Hepatic stellate cell (primary cell): Measurements from ENCODE around the gene FARP1.
A peak's percentile ranks its signal among the peaks of the same experiment; 100 is the strongest.
"Not testable (repeated sequence)": the region's sequence is repeated elsewhere in the genome, so short reads cannot be mapped to it uniquely, and the experiment has no call there.

Experiments used
- DNase-seq: peaks from one replicate; pipeline ENCODE4 v3.0.0; 2011; ENCODE audit warnings: low spot score

FARP1 gene

GRCh38 chr13:98228661-98229341 lies 85.9 kb downstream of the FARP1 start:
- DNase-seq, result no peak

- DNase-seq, result not testable (repeated sequence)
Observed at GRCh38 chr13:98230762-98231161, 87.9 kb downstream of the FARP1 start.

GRCh38 chr13:98232456-98232855 lies 89.6 kb downstream of the FARP1 start:
- no peak for DNase-seq

- DNase-seq, result no peak
Observed at GRCh38 chr13:98233127-98233526, 90.2 kb downstream of the FARP1 start.

- DNase-seq, result no peak
Observed at GRCh38 chr13:98234348-98234747, 91.5 kb downstream of the FARP1 start.

- no peak for DNase-seq
Observed at GRCh38 chr13:98236197-98236596, 93.3 kb downstream of the FARP1 start.

GRCh38 chr13:98237331-98237730 lies 94.4 kb downstream of the FARP1 start:
- no peak for DNase-seq

GRCh38 chr13:98239162-98240076 lies 96.5 kb downstream of the FARP1 start:
- no peak for DNase-seq

GRCh38 chr13:98240135-98240534 lies 97.2 kb downstream of the FARP1 start:
- no peak for DNase-seq

GRCh38 chr13:98240974-98241373 lies 98.1 kb downstream of the FARP1 start:
- DNase-seq, result no peak

GRCh38 chr13:98241976-98242375 lies 99.1 kb downstream of the FARP1 start:
- DNase-seq, result no peak

- DNase-seq, result no peak
Observed at GRCh38 chr13:98242403-98242802, 99.5 kb downstream of the FARP1 start.

- no peak for DNase-seq
Observed at GRCh38 chr13:98243929-98244272, 101.0 kb downstream of the FARP1 start.

- DNase-seq, result no peak
Observed at GRCh38 chr13:98246538-98247172, 103.8 kb downstream of the FARP1 start.

- no peak for DNase-seq
Observed at GRCh38 chr13:98251708-98252107, 108.8 kb downstream of the FARP1 start.

- peak; percentile 76 for DNase-seq
Observed at GRCh38 chr13:98252931-98253470, 110.1 kb downstream of the FARP1 start.

GRCh38 chr13:98253526-98253925 lies 110.6 kb downstream of the FARP1 start:
- no peak for DNase-seq

- no peak for DNase-seq
Observed at GRCh38 chr13:98254513-98254912, 111.6 kb downstream of the FARP1 start.

GRCh38 chr13:98258226-98258625 lies 115.3 kb downstream of the FARP1 start:
- DNase-seq, result no peak

GRCh38 chr13:98260357-98261164 lies 117.7 kb downstream of the FARP1 start:
- DNase-seq, result no peak

- no peak for DNase-seq
Observed at GRCh38 chr13:98261165-98261702, 118.3 kb downstream of the FARP1 start.

- no peak for DNase-seq
Observed at GRCh38 chr13:98262292-98262691, 119.4 kb downstream of the FARP1 start.
